Measurements from ENCODE around the gene DGKB.

DGKB gene

DNA sequence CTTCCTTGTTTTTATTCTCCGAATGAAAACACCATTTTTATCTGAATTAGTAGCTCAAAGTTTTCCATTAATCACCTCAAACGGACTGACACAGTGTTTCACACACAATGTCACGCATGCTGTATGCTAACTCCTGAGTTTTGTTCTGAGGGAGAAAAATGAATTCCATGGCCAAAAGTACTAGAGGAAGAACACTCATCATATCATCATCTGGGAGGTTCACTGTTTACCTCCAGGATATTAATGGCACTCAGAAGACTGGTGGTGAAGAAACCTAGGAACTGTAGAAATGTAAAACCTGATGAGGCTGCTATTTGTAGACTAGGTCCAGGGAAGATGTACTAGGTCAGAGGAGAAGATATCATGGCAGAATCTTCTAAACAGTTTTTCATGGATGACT lies 517.5 kb downstream of the DGKB start:
- no peak for DNase-seq (ENCODE audit: low read depth)

DNA sequence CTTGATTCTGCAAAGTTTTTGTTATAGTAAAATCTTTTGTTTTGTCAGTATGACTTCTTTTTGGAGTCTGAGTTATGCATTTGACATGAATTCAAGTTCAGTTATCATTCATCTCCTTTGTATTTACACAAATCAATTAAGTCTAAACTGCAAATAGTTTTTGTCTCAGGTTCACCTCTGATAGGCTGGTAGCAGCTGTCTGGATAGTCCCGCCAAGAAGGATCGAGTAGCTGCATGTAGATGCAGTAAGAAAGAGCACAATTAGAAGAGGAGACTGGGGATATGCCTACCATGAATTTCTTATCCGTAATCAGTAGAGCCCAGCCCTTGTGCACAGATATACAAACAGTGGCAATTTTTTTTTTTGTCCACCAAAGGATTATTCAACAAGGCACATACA lies 520.6 kb downstream of the DGKB start:
- DNase-seq (ENCODE audit: low read depth) = no peak

DNA sequence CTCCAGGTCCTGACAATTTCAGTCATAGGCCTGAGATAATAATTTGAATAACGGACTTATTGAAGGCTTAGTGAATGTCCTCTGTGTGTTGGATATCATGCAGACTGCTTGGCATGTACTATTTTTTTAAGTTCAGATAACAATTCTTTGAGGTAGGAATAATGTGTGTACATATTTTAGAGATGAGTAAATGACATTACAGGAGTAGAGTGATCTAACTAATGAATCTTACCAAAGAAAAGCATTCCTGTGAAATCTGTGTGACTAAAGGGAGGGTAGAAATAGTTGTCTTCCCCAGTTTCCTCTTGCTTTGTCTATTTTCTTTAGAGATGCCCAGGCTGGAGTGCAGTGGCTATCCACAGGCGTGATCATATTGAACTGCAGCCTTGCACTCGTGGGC lies 521.2 kb downstream of the DGKB start:
- no peak for DNase-seq (ENCODE audit: low read depth)

DNA sequence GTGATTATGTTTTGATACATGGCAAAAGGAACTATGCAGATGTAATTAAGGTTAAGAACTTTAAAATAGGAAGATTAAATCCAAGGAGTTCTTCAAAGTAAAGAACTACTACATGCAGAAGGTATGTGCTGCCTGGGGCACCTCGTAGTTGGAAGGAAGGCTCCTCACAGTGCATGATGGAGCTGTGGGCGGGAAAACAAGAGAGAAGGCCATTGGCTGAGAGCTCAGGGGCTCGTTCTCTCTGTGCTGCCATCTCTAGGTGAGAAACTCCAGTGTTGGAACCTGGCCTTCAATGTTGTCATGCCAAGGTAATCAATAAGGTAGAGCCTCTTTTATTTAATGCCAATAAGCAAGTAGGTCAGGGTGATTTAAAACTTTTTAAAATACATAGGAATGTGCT lies 521.7 kb downstream of the DGKB start:
- no peak for DNase-seq (ENCODE audit: low read depth)

DNA sequence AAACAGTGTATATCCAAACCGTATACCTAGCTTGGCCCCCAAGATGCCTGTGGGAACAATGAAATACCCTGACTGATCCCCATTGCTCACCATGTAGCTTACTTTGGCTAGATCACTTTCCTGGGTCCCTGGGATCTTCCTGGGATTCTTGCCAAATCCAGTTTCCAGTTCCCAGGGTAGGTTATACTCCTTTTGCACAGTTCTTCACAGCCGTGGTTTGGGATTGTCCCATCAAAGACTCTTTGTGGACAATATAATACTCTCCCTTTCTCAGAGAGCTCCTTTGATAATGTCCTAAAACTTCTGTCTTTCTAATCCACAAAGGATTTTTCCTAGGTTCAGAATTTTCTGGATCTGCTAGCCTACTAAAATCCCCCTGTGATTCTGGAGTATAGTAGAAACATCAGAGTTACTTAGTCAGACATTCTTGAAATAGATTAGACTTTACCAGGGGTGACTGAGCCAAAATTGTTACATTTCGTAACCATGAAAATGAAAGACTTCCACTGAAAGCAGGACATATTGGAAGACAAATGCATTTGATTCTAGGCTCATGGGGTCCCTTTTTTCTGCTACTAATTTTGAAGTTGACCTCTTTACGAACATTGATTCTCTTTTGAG lies 524.8 kb downstream of the DGKB start:
- no peak for DNase-seq (ENCODE audit: low read depth)

DNA sequence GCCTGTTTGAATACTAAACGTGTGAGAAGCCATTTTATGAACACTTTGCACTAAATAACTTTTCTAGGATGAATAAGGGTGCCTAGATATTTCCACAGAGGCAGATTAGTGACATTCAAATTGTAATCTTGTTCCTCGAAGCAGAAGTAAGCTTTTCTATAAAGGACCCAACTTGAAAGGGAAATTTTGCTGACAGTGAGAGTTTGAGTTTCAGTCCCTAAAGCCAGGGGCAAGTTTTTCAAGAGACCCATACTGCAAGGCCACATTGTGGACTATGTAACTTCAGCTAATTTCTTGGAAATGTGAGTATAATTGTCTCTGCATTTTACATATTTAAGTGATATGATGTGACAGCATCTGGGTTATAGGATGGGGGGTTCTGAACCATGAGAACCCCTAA lies 525.8 kb downstream of the DGKB start:
- DNase-seq (ENCODE audit: low read depth) = no peak

DNA sequence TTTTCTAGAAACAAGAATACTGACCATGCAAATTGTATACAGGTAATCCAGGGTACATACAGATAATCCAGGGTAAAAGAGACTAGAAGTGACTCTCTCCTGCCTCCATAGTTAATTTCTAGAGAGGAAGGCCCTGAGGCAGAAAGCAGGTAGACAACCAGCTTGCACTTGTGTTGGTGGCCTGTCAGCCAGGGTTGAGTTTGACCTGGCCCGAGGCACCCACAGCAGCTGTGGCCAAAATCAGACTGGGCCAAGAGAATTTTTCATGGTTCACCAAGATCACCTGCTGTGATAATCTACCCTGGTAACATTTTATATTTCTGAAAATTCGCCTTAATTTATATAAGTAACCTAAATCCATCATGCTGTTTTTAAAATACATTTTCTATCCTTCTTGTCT lies 526.6 kb downstream of the DGKB start:
- DNase-seq (ENCODE audit: low read depth) = no peak

DNA sequence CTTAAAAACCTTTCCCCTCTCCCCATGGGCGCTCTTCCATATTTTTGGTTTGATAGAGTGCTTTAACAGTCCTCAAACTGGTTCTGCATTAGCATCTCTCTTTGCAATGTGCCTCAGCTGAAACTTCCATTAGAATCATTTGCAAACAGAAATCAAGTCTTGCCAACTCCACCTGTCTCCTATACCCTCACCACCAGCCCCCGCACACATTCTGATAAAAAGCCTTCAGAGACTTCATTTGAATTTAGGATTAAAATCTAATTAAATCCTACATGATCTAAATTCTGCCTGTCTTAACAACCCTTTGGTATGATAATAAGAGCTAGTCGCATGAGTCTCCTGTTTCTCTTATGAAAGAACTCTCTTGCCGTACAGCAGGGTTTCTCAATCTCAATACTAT lies 528.2 kb downstream of the DGKB start:
- DNase-seq (ENCODE audit: low read depth) = no peak

DNA sequence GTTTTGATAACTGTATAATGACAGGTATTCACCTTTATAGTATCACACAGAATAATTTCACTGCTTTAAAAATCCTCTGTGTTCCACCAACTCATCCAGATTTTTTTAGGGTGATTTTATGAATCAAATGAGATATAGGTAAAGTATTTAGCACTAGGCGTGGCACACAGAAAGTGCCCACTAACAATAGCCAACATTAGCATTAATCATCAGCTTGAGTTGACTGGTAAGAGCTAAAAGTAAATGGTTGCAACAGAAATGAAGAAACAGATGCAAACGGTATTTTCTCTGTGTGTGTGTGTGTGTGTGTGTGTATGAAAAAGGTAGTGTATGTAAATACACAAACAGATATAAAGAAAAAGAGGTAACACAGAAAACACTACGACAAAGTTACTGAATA lies 534.3 kb downstream of the DGKB start:
- no peak for DNase-seq (ENCODE audit: low read depth)

DNA sequence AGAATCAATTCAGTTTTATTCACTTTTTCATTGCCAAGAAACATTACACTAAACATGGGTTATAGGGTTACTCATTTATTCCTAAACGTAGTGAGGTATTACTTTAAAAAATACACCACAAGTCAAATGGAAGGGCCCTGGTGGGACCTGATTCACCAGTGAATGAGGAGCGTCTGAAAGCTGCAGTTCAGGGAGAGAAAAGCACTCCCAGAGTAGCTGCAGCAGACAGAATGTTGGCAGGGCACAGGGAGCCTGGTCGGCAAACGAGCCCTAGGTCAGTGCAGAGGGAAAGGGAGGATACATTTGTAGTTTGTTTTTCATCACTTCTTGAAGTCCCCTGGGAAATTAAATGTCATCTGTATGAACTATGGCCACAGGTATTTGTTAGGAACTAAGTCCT lies 551.4 kb downstream of the DGKB start:
- no peak for DNase-seq (ENCODE audit: low read depth)

DNA sequence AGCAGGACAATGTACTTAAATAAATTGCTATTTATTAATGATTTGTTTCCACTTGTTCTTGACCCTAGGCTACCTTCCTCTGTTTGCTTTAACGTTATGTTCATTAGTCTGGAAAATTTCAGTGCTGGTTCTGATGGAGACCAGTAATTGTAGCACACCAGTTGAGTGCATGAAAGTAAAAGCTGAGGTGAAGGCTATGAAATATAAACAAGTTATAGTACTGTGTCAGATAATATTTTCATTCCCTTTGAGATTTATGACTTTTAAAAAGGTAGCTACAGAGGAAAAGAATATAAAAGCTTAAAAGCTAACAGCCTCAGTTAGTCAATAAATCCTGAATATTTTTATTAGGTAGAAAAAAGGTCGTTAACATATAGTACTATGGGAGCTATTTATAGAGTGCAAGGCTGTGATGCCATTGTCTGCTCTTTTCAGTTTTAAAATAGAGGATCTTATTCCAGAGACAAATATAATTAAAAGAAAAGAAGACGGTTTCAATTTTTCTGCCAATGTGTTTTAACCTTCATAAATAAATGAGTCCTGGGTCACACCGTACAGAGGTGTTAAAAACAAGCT lies 561.3 kb downstream of the DGKB start:
- no peak for DNase-seq (ENCODE audit: low read depth)

DNA sequence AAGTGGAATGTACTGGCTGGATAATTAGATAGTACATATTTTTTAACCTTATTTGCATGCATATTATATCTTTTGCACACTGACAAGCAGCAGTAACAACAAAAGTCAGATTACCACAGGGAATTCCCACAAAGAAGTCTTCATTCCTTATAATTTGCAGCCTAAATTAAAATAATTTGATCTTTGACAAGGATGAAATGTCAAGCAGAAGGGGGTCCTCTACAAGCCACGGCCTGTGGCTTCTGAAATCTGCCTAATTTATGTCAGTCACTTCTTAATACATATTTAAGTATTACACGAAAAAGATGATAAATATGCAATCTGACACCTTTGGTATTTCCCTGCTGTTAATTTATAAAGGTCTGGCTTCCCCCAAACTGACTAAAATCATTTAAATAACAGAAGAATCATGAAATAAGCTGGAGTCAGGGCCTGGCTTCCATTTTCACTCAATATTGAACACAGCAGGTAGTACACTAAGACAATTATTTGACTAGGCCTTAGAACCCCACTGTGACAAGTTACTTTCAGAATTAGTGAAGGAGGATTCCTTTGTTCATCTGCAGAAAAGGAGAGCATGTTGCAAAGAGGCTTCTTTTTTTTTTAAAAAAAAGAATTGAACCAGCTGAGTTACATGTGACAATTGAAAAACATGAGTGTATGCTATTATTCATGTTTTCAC lies 562.0 kb downstream of the DGKB start:
- DNase-seq (ENCODE audit: low read depth) = no peak

DNA sequence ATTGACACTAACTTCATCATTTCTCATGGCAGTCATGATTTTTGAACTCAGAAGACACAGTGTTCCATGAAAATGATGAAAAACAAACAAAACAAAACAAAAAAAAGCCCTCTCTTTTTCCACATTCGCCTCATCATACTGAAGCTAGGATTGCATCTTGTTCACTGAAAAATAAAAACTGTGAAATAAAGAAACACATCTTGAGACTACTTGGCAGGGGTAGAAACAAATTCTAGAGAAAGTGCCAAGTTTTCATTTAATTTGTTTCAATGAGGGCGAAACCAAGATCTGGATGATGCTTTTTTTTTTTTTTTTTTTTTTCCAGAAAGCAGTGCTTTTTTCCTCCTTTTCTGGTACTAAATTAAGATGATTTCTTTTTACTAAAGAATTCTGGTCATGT lies 562.7 kb downstream of the DGKB start:
- no peak for DNase-seq (ENCODE audit: low read depth)

DNA sequence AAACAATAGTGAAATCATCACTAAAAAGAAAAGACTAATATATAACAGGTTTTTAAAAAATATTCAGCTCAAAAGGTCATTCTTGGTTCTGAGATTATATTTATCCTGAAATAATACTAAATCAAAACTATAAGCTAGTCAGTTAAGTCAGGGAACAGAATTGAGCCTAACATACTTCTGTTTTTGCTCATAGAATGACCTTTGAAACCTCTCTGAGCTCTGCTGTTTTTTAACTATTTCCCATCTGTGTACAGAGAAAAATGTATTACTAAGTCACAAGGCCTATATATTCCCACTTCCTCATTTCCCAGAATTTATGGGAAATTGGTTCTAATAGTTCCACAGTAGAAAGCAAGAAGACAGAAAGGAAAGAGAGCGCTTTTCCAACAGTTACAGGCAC lies 566.3 kb downstream of the DGKB start:
- DNase-seq (ENCODE audit: low read depth) = no peak

DNA sequence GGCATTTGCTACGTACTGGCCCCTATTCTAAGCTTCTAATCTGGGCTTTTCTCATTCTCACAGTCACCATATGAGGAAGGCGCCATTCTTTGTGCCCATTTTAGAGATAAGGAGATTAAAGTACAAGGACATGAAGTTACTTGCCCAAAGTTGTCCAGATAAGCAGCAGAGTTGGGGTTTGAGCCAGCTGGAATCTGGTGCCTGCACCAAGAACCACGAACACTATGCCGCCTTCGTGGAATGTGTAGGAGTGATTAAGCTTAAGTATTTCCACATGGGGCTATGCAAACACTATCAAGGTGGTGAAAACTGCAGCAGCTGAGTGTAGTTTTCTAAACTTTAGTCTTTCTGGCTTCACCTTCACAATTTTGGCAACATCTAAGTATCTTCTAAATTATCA lies 570.4 kb downstream of the DGKB start:
- DNase-seq (ENCODE audit: low read depth) = no peak

DNA sequence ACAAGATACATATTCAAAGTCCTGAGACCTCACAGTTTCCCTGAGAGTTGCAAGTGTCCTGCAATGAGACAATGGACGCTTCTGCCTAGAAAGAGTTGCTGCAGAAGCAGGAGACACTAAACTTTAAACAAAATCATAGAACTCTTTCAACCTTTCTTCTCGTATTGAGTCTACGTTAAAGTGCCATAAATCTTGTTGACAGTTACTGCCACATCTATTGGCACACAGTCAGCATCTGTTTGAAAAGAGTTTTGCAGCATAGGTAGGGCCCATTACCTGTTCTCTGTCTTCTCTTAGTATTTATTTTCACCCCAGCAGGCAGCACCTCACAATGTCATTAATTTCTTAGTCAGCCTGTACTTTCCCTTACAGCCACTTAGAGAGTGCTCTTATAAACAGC lies 577.8 kb downstream of the DGKB start:
- no peak for DNase-seq (ENCODE audit: low read depth)

DNA sequence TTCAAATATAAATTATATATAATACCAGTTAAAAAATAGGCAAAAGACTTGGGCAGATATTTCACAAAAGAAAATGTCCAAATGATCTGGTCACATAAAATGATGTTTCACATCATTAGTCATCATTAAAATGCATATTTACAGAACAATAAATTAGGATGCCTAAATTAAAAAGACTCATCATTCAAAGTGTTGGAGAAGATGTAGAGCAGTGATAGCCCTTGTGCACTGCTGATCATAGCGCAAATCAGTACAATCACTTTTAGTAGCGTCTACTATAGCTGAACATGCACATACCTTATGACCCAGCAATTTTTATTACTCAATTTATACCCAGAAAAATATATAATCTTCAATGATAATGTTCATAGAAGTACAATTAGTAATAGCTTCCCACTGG lies 579.8 kb downstream of the DGKB start:
- no peak for DNase-seq (ENCODE audit: low read depth)

DNA sequence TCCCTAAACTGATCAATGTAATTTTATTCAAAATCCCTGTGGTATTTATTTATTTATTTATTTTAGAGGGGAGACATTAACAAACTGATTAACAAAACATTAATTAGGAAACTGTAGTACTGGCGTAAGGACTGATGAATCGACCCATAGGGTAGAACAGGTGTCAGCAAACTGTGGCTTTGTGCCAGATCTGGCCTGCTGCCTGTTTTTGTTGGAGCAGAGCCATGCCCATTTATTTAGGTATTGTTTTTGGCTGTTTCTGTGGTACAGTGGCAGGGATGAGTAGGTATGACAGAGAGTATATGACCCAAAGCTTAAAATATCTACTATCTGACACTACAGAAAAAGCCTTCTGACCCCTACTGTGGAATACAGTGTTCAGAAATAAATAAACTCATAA lies 580.6 kb downstream of the DGKB start:
- no peak for DNase-seq (ENCODE audit: low read depth)

DNA sequence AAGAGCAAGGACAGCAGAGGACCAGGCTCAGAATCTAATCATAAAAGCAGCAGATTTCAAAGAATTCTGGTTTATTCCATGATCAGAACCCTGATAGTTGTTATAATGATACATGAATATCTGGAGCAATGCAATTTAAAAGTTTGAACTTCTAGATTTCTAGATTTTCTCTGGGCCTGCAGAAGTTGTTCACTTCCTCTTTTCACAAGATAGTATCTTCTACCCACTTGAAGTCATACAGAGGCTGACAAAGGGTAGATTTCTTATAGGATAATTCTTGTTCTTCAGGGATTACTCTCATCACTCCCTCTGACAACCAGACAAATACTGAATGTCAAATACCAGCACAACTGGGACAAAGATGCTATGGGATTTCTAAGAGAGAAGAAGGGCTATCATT lies 593.1 kb downstream of the DGKB start:
- DNase-seq (ENCODE audit: low read depth) = no peak

DNA sequence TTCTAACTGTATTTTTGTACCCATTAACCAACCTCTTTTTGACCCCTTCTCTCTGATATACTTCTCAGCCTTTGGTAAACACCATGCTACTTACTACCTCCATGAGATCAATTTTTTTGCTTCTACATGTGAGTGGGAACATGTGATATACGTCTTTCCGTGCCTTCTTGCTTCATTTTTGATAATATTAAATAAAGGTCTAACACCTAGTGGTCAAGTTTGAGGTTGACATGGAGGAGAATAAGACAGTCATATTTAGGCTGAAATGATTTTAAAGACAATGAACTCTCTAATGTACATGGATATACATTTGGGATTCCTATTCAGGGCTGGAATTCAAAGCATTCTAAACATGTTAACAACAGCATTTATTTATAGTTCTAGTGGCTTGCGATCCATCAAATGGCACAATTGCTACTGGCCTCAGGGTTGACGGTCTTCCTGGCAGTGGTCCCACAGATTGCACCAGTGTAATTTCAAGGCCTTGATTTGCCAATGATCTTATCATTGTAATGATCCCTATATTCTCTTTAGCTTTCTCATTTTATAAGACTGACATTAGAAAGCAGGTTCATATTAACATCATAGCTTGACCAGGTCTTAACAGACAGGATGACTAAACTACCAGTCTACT lies 597.2 kb downstream of the DGKB start:
- DNase-seq (ENCODE audit: low read depth) = no peak

DNA sequence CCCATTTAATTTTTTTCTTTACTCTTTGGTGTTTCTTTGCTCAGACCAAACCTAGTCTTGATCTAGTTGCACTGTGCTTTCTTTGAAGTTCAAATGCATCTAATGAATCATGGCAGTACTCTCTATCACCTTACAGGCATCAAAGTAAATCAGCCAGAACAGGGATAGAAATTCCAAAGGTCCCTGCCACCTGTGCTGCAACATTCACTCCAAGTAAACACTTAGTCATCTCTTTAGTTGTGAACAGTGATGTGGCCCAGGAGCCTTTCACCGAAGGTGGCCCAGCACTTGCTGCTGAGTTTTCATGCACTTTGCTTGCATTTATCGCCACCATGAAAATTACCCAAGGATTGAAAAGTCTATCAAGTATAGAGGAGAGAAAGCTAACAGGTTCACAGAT lies 599.0 kb downstream of the DGKB start:
- no peak for DNase-seq (ENCODE audit: low read depth)

DNA sequence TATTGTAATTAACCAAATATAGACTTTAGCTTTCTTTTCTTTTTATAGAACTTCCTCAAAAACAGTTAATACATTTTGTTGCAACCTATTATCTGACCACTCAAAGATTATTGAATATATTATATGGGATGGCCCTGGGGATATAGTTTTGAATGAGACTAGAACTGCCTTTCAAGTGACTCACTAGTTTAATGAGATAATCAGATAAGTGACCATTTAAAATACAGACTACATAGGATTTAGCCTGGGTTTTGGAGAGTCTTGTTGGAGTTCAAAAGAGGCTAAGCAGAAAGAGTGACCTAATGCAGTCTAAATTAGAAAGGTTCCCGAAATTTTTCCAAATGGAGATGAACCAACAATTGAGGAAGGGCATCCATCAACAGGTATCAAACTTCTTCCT lies 607.9 kb downstream of the DGKB start:
- no peak for DNase-seq (ENCODE audit: low read depth)

DNA sequence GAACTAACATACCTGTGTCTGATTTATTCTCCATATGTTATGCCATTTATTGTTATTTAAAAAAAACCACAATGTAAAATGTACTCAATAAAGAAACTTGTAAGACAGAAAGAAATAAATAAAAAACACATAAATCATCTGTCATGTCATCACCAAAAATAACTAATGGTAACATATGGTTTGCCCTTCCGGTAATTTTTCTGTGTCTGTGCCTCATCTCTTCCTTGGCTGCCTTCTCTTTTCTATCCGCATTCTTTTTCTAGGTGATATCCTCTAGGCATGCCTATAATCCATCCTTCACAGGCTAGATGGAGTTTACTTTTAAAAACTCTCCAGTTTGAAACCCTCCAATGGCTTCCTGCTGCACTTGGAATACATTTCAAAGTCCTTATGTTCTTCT lies 609.1 kb downstream of the DGKB start:
- no peak for DNase-seq (ENCODE audit: low read depth)

All from T follicular helper cell (primary cell).